ENCODE results near the gene L3MBTL3.

- TF ChIP-seq CTCF (IDR thresholded peaks at IDR 0.05) (no peak), ZFX (IDR thresholded peaks at IDR 0.05; ENCODE audit: borderline replicate concordance) (no peak)
Observed at GRCh38 chr6:130183271-130184222, 165.2 kb downstream of the L3MBTL3 start.

All from 22Rv1 (cell line).